B cell (primary cell): ENCODE data around the gene OR3A2. TPM values are rescaled to one million over a fixed set of nuclear protein-coding genes. Genes with fewer than 3 reads are reported as not detected.
"Not testable (repeated sequence)": the region's sequence is repeated elsewhere in the genome, so short reads cannot be mapped to it uniquely, and the experiment has no call there.

Experiments used
- ATAC-seq: fragments of 200-7000 bp; cut with Tn5 transposase; one replicate; pipeline ENCODE4 v1.10.0; 2021; ENCODE audit warnings: low read depth, mild to moderate bottlenecking, moderate number of reproducible peaks, moderate library complexity
- CTCF ChIA-PET: fragments of 350-600 bp; sonication (Branson Sonifier 250); formaldehyde crosslinking; loops from one replicate; lab custom pipeline; 2021; ENCODE audit warnings: antibody characterized with exemption, inconsistent platforms; lab: Charles Lee
- POLR2A ChIA-PET: fragments of 350-600 bp; sonication (Branson Sonifier 250); formaldehyde crosslinking; loops from one replicate; lab custom pipeline; 2021; ENCODE audit warnings: antibody characterized with exemption; lab: Charles Lee
- DNase-seq: peaks from one replicate; pipeline ENCODE4 v3.0.0; 2013
- H2AFZ ChIP-seq: 2 replicates; pipeline ENCODE4 v1.6.1; 2012; ENCODE audit warnings: mild to moderate bottlenecking, low read depth, low read length; ENCODE audit not compliant: insufficient read depth, poor library complexity, severe bottlenecking
- H3K27ac ChIP-seq, 2 donors: 1 replicate in 1 of 2; 2 replicates in 1 of 2; pipeline ENCODE4 v1.5.1; 2012 to 2013; ENCODE audit warnings: low read length in 2 of 2, mild to moderate bottlenecking in 2 of 2, moderate library complexity in 1 of 2
- H3K27me3 ChIP-seq, 4 experiments: fragments of 200-600 bp in 1 of 4; sonication (generic) in 1 of 4; replicated peaks in 1 of 4; 1 replicate in 2 of 4; 2 replicates in 2 of 4; pipeline versions ENCODE4 v1.6.1 to v1.7.0; 2013 to 2016; ENCODE audit warnings: low read length in 3 of 4, mild to moderate bottlenecking in 2 of 4, mixed read lengths in 1 of 4, moderate library complexity in 1 of 4; ENCODE audit not compliant: insufficient read depth in 4 of 4, control insufficient read depth in 3 of 4; ENCODE audit errors: control extremely low read depth in 1 of 4
- H3K36me3 ChIP-seq, 2 experiments: replicated peaks in 1 of 2; 1 replicate in 1 of 2; 2 replicates in 1 of 2; pipeline versions ENCODE4 v1.6.1 to v1.7.1; 2013; ENCODE audit warnings: low read length in 1 of 2; ENCODE audit not compliant: insufficient read depth in 2 of 2, control insufficient read depth in 1 of 2; ENCODE audit errors: control extremely low read depth in 1 of 2, extremely low read depth in 1 of 2
- H3K4me1 ChIP-seq, 2 donors: fragments of 200-600 bp in 1 of 2; sonication (generic) in 1 of 2; 1 replicate in 1 of 2; 2 replicates in 1 of 2; pipeline versions ENCODE4 v1.5.1 to v1.6.1; 2013 to 2017; ENCODE audit warnings: low read length in 2 of 2; ENCODE audit not compliant: control insufficient read depth in 2 of 2, insufficient read depth in 2 of 2
- H3K4me2 ChIP-seq: replicated peaks from 2 replicates; pipeline ENCODE3; 2012; ENCODE audit warnings: mild to moderate bottlenecking, low read depth, low read length; ENCODE audit not compliant: poor library complexity, severe bottlenecking
- H3K4me3 ChIP-seq, 5 experiments: fragments of 200-600 bp in 1 of 5; sonication (generic) in 1 of 5; 1 replicate in 3 of 5; 2 replicates in 2 of 5; pipeline versions ENCODE4 v1.5.1 to v1.7.0; 2011 to 2016; ENCODE audit warnings: low read length in 4 of 5, mild to moderate bottlenecking in 4 of 5, low read depth in 2 of 5, control low read depth in 1 of 5, moderate library complexity in 1 of 5; ENCODE audit not compliant: insufficient read depth in 1 of 5; ENCODE audit errors: control extremely low read depth in 1 of 5, extremely low read depth in 1 of 5
- H3K79me2 ChIP-seq: fragments of 200-600 bp; sonication (generic); one replicate; pipeline ENCODE4 v1.6.0; 2016; ENCODE audit warnings: low read length; ENCODE audit not compliant: control insufficient read depth, insufficient read depth
- H3K9ac ChIP-seq: fragments of 200-600 bp; sonication (generic); 2 replicates; pipeline ENCODE4 v1.6.1; 2017; ENCODE audit warnings: mild to moderate bottlenecking, low read length, moderate library complexity
- H3K9me3 ChIP-seq, 3 donors: one replicate each; pipeline versions ENCODE4 v1.6.1 to v1.7.1; 2013; ENCODE audit warnings: low read length in 2 of 3; ENCODE audit not compliant: control insufficient read depth in 2 of 3, insufficient read depth in 1 of 3; ENCODE audit errors: control extremely low read depth in 1 of 3
- H4K20me1 ChIP-seq: 2 replicates; pipeline ENCODE4 v1.6.0; 2012; ENCODE audit warnings: mild to moderate bottlenecking, low read length; ENCODE audit not compliant: insufficient read depth, control insufficient read depth, poor library complexity, severe bottlenecking
- H3K27ac Mint-ChIP-seq: one replicate; pipeline ENCODE4 v1.8.0; 2021; ENCODE audit warnings: mixed read lengths
- H3K27me3 Mint-ChIP-seq: one replicate; pipeline ENCODE4 v1.8.0; 2021; ENCODE audit warnings: mixed read lengths
- H3K4me1 Mint-ChIP-seq: one replicate; pipeline ENCODE4 v1.8.0; 2021; ENCODE audit warnings: mixed read lengths
- H3K4me3 Mint-ChIP-seq: one replicate; pipeline ENCODE4 v1.8.0; 2021; ENCODE audit warnings: mixed read lengths
- H3K9me3 Mint-ChIP-seq: one replicate; pipeline ENCODE4 v1.8.0; 2022; ENCODE audit warnings: mixed read lengths; ENCODE audit not compliant: insufficient read depth
- CTCF ChIP-seq: fragments of 200-600 bp; IDR thresholded peaks from one replicate; pipeline ENCODE4 v1.8.0; 2022; ENCODE audit warnings: antibody characterized with exemption, mild to moderate bottlenecking
- EZH2 ChIP-seq: IDR thresholded peaks from 2 replicates; pipeline ENCODE4 v1.6.1; 2012; ENCODE audit warnings: borderline replicate concordance, low read depth, mild to moderate bottlenecking, moderate library complexity, low read length; ENCODE audit not compliant: insufficient read depth, poor library complexity, severe bottlenecking
- WGBS: methylation state at CpG from one replicate; pipeline ENCODE4 v1.1.5; 2013; ENCODE audit warnings: missing lambda C conversion rate; ENCODE audit not compliant: insufficient coverage; 5-methylcytosine and 5-hydroxymethylcytosine counted together
- intact Hi-C: fragments of 100-400 bp; cut with micrococcal nuclease; formaldehyde crosslinking; loops from one replicate; pipeline ENCODE4 v1.10.0; 2022
- polyA plus RNA-seq: library from polyadenylated mRNA; depleted of rRNA; stranded (reverse); fragments of >200 nt; gene quantifications from 2 replicates; pipeline ENCODE4 v1.2.3, GENCODE V29; 2012
- total RNA-seq, 2 donors: library from RNA; stranded (reverse); fragments of 120-200 nt in 1 of 2; gene quantifications; 1 replicate in 1 of 2; 2 replicates in 1 of 2; pipeline versions ENCODE4 v1.2.3 to v1.2.4, GENCODE V29; 2013 to 2022

The OR3A2 gene
- total and polyA plus RNA-seq, 2 donors (not counting 1 experiment from before 2014, with no cell fraction given) = 0.37 to 1.9 TPM

- Histone ChIP-seq H3K36me3 (no peaks in the 10 kb centered on the region), H3K9me3 (peaks cover 0 to under 1% (median 0%) of the 10 kb centered on the region in 3 donors), H3K9ac (no peak within 1 kb of the TSS), H3K4me2 (no peak within 1 kb of the TSS), H3K27me3 (no peaks in the 10 kb centered on the region), H4K20me1 (no peaks in the 10 kb centered on the region), H3K79me2 (no peaks in the 10 kb centered on the region), H3K4me3 (no peak within 1 kb of the TSS), H3K4me1 (no peaks in the 10 kb centered on the region), H2AFZ (no peak within 1 kb of the TSS), H3K27ac (no peak within 1 kb of the TSS)
- H3K9me3 Mint-ChIP-seq = no peaks in the 10 kb centered on the region
- intact Hi-C loops = no loop called here
- WGBS = 96% methylated on average over 4 of the region's 6 CpGs
- CTCF ChIA-PET = no interaction called here
- POLR2A ChIA-PET = no interaction called here
- H3K27ac Mint-ChIP-seq = no peak within 1 kb of the TSS
- ATAC-seq = no peak
- H3K4me3 Mint-ChIP-seq = no peak within 1 kb of the TSS
- TF ChIP-seq CTCF = no peak
- H3K27me3 Mint-ChIP-seq = peaks cover 15% of the 10 kb centered on the region
- H3K4me1 Mint-ChIP-seq = no peaks in the 10 kb centered on the region
- DNase-seq = no peak
Measured at GRCh38 chr17:3298260-3298659, 87.8 kb downstream of the OR3A2 start, which contains the start of gene OR3A1. Gene OR3A1, minus strand, starts transcription at chr17:3298360. Its CDS starts 5,778 bp downstream, at chr17:3292582.

- no peaks in the 10 kb centered on the region for H4K20me1 ChIP-seq
- peaks cover 0 to 3% (median 2%) of the 10 kb centered on the region in 3 donors for H3K9me3 ChIP-seq
- H2AFZ ChIP-seq = no peak overlapping the region
- H3K27ac Mint-ChIP-seq = no peak overlapping the region
- H3K9ac ChIP-seq = no peak overlapping the region
- no peaks in the 10 kb centered on the region for H3K4me1 ChIP-seq
- ChIA-PET POLR2A (no interaction called here), CTCF (no interaction called here)
- H3K36me3 ChIP-seq = no peaks in the 10 kb centered on the region
- no peaks in the 10 kb centered on the region for H3K9me3 Mint-ChIP-seq
- H3K4me1 Mint-ChIP-seq = no peaks in the 10 kb centered on the region
- DNase-seq = no peak
- 100% methylated on average over 1 of the region's 4 CpGs for WGBS
- H3K4me3 ChIP-seq = no peak overlapping the region
- H3K27me3 ChIP-seq = no peaks in the 10 kb centered on the region
- TF ChIP-seq CTCF = no peak
- TF ChIP-seq EZH2 = no peak
- no peaks in the 10 kb centered on the region for H3K79me2 ChIP-seq
- intact Hi-C loops = no loop called here
- no peak for ATAC-seq
- H3K27ac ChIP-seq = no peak overlapping the region
- no peak overlapping the region for H3K4me3 Mint-ChIP-seq
- H3K27me3 Mint-ChIP-seq = peaks cover 23% of the 10 kb centered on the region
- H3K4me2 ChIP-seq = no peak overlapping the region
Measured at GRCh38 chr17:3295632-3296031, 90.5 kb downstream of the OR3A2 start.

DNA sequence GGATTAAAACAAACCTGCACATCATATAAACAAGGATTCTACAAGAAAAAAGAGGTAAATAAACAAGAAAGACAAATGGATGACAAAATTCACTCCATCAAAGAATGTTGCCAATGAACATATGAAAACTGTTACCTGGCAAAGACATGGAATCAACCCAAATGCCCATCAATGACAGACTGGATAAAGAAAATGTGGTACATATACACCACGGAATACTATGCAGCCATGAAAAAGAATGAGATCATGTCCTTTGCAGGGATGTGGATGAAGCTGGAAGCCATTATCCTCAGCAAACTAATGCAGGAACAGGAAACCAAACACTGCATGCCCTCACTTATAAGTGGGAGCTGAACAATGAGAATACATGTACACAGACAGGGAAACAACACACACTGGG lies 92.6 kb downstream of the OR3A2 start:
- intact Hi-C loops, H3K27me3 ChIP-seq, H3K4me3 Mint-ChIP-seq, H3K4me1 Mint-ChIP-seq, H3K9ac ChIP-seq, H4K20me1 ChIP-seq, H3K36me3 ChIP-seq, H3K4me2 ChIP-seq, H3K79me2 ChIP-seq, ATAC-seq, H3K9me3 ChIP-seq, DNase-seq, H2AFZ ChIP-seq, H3K9me3 Mint-ChIP-seq, CTCF ChIA-PET, H3K27ac ChIP-seq, H3K4me1 ChIP-seq, H3K4me3 ChIP-seq, H3K27ac Mint-ChIP-seq, POLR2A ChIA-PET: not testable (repeated sequence)
- no CpG with 5 or more reads among the region's 1 CpG for WGBS
- peaks cover 35% of the 10 kb centered on the region for H3K27me3 Mint-ChIP-seq
